Measurements from ENCODE around the gene ASAH2. TPM values are rescaled to one million over a fixed set of nuclear protein-coding genes. Genes with fewer than 3 reads are reported as not detected.
"Not testable (repeated sequence)": the region's sequence is repeated elsewhere in the genome, so short reads cannot be mapped to it uniquely, and the experiment has no call there.

ASAH2 gene
- total RNA-seq, 1 donor from 2014 or later: 3.1 TPM

DNA sequence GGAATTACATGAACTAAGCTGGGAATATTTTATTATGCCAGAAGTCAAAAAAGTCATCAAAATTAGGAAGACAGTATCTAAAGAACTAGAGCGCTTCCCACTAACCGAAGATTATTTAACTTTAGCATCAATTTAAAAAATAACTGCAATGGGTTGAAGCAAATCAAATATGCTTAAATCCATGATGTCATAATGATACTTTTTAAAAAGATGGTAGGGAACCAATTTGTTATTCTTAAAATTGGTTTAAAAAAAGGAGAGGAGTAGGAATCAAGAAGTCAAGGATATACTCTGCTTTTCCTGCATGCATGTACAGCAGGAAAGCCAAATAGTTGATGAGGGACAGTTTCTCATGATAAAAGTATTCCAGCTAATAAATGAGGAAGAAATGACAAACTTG lies 3.2 kb upstream of the ASAH2 start:
- no peak for ATAC-seq

DNA sequence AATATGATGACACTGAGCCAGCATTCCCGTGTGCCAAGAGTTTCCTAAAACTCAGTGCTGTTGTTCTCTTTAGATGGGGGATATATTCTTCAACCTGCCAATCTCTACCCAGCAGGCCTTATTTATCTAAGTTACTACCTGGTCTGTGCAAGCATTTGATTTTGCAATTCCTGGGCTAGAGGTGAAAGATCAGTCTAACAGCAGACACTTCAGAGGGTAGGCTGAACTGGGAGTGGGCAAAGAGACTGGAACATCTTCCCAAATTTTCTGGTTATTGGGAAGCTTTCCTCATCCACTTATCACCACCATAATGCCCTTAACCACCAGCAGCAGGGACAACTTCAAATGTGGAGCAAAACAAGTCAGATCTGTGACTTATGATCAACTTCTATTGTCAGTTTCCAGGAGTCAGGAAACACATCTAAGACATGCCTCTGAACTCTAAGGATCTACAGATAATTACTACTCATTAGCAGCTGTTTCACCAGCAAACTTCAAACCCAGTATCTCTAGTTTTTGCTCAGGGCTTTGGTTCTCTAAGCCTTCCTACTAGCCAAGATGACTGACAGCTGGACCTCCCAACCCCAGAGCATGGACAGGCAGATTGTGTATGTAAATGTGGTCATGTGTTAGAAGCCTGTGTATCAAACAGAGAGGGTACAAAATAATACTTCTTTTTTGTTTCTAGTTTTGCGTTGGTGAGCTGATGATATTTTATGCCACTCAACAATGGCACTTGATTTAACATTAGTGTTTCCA lies 1.0 kb downstream of the ASAH2 start:
- ATAC-seq: no peak

DNA sequence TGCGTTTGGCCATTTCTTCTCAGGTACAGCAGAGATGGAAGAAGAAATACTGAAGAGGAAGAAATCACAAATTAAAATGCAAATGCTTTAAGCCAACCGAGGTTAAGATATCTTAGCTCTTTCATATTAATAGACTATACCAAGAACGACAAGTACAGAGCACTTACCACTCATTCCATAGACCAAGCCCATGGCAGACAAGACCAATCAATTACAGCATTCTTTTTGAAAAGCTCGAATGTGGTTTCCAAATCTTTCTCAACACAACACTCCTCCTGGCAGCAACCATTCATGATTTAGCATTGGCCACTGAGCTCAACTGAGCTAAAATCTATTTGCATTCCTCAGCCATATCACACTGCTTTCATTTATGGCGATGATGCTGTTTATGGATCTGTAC lies 2.7 kb downstream of the ASAH2 start:
- ATAC-seq: no peak

DNA sequence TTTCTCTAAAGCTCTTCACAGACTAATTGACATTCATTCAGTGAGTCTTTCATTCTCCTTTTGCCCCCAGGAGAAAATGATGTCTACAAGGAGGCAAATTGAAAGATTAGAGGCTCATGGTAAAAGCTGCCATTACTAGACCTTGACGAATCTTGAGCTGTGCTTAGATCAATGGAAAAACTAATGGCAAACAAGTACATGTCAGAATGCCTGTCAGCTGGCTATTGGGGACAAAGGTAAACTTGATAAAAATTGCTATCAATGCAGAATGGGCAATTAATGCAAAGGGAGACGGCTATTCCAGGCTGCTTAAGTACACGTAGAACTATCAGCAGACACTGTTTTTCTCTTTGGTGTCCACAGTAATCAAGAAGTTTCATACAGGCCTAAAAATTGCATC lies 3.3 kb downstream of the ASAH2 start:
- ATAC-seq: no peak

DNA sequence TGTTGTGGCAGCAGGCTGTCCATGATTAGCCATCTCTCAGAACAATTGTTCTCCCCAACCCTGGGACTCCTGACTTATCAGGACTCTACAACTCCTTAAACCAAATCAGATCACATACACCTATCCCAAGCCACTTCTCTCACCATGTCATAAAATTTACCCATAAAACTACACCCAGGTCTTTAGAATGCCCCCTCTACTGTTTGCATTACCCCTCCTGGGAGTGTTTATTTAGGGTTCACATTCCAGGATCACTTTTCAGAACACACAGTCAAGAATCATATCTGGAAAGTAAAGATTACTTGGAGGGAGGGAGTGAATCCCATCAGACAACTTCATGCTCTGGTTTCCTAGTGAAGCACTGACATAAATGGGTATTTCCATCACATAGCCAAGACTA lies 7.1 kb downstream of the ASAH2 start:
- ATAC-seq: no peak

DNA sequence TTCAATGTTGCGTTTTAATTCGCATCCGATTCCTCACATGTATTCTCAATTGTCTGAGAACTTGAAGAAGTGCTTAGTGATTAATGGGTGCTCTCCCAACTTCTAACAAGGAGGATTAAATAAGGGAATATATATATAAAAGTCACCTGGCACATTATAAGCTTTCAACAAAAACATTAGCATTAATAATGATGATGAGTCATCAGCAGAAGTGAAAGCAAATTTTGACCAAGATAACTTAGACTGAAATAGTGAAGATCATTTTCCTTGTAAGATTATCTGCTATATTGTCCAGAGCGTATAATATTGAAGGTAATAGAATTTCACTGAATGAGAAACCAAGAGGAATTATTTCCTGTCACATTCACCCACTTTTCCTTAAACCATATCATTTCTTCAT lies 8.5 kb downstream of the ASAH2 start:
- ATAC-seq: no peak

DNA sequence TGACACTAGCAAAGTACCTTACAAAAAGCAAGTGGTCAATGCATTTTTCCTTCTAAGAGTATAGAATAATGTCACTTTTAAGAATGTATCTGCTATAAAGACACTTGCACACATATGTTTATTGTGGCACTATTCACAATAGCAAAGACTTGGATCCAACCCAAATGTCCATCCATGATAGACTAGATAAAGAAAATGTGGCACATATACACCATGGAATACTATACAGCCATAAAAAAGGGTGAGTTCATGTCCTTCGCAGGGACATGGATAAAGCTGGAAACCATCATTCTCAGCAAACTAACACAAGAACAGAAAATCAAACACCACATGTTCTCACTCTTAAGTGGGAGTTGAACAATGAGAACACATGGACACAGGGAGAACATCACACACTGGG lies 9.8 kb downstream of the ASAH2 start:
- not testable (repeated sequence) for ATAC-seq

DNA sequence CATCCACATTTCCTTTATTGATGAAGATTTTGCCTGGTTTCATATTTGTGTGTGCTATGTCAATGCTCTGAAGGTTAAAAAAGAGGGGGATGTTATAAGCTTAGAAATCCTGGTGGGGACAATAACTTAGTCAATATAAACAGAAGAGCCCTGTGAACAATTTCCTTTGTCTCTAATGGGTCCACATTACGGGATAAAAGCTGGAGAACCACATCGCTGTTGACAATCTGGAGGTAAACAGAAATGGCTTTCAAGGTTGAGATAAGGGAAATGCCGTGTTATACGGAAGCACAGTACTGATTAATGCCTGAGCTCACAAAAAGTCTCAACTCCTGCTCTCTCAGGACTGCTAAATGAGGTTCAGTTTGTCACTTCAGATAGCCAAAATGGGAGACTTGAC lies 16.8 kb downstream of the ASAH2 start:
- ATAC-seq: no peak

DNA sequence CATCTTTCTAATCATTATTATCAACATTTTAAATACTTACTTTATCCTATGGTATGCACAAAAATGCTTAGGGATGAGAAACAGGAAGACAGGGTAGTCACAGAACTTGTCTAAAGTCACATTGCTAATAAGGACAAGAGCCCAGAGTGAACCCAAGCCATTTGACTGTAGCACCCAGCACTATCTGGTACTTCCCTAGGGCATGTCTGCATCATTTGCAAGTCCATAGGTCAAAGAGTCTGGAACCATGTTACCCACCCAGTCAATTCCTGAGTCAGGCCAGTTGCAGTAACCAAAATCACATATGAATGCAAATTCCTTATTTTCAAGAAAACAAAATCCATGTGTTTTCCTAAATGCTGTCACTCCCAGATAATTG lies 19.1 kb downstream of the ASAH2 start:
- no peak for ATAC-seq

DNA sequence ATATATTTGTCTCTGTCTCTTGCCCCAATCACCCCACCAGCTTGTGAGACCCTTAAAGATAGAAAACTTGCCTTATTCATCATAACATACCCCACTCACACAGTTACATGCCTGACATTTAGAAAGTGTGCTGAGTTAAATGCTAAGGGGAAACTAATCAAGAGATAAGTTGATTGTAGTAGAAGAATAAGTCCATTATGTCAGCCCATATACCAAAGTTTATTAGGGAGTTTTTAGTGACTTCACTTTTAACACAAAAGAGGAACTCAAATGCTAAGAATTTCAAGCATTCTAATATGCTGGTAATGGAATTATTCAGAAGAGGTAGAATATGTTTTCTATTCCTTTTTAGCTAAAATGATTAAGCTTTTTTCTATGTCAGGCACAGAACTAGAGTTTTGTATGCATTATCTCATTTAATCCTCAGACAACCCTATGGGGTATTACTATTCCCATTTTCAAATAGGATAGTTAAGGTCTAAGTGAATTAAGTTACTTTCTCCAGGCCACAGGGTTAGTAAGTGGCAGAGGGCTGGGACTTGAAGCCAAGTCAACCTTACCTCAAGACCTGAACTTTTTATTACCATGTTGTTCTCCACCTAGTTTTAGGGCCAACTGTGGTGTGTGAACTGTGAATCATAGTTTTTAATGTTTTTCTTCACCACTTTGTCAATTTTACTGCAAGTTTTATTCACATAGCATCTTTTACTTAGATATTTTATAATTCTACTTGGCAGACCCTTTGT lies 19.6 kb downstream of the ASAH2 start:
- ATAC-seq: no peak

DNA sequence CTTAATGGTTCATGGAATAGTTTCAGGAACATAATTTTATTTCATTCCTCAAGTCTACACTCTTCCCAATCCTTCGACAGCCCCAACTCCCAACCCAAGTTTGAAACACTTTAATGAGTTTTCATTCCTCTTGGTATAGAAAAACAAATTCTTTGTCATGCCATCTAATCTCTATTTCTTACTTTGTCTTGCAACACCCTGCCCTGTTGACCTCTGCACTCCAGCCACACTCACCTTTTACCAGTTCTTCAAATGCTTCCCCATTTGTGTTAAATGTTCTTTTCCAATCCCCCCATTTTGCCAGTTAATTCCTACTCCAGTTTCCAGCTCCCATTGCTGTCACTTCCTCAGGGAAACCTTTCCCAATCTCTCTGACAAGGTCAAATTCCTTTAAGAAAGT lies 21.9 kb downstream of the ASAH2 start:
- ATAC-seq: no peak

DNA sequence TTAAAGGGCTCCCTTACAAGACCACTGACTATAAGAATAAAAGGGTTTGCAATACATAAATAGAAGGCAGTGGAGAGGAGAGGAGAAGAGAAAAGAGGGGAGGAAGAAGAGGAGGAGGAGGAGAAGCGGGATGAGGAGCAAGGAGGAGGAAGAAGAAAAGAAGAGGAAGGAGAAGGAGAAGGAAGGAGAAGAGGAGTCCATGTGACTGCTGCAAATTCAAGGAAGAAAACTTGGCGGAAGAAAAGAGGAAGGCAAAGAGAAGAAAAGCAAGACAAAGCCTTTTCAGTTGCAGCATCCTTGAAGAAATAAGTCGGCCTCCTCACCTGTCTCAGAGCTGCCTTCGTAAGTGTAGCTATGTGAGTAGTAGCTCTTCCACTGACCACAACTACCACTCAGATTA lies 22.6 kb downstream of the ASAH2 start:
- no peak for ATAC-seq

DNA sequence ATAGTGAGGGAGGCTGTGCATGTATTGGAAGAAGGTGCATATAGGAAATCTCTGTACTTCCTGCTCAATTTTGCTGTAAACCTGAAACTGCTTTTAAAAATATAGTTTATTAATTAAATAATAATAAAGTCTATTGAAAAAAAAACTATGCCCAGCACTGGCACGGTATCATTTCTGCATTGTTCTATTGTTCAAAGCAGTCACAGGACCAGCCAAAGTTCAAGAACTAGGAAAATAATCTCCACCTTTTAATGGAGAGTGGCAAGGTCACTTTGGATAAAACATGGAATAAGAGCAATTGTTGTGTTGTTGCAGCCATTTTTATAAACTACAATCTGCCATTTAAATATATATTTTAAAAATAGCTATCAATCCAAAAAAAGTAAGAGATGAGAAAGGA lies 24.7 kb downstream of the ASAH2 start:
- ATAC-seq: no peak

DNA sequence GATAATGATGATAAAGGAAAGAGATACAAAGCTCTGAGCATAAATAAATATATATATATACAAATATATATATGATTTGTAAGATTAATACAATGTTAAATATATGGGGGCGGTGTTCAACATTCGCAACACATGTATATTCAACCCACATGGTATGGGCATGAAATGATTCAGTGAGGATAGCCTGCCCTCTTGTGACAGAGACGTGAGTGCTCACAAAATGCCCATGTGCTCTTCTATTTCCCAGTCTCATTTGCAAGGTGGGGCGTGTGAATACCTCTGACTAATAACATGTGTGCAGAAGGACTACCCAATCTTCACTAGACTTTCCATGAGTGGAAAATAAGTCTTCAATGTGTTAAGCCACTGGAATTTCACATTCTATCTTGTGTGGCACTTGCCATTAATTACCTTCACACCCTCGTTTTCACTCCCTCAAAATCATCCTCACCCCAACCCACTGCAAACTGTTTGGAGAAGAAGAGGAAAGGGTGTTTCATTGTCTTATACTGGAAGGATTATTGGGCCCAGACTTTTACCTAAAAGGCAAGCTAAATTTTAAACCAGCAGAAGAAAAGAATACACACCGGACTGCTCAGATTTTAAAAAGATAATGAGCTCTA lies 26.9 kb downstream of the ASAH2 start:
- peak; percentile 100 for ATAC-seq

DNA sequence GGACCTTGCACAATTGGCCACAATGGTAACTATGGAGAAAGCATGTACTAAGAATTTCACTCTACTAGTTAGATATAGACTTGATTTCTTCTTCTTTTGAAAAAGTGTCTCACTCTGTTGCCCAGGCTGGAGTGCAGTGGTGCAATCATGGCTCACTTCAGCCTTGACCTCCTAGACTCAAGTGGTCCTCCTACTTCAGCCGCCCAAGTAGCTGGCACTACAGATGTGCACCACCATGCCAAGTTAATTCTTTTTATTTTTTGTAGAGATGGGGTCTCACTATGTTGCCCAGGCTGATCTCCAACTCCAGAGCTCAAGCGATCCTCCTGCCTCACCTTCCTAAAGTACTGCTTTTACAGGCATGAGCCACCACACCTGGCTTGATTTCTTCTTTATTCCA lies 29.1 kb downstream of the ASAH2 start:
- no peak for ATAC-seq

DNA sequence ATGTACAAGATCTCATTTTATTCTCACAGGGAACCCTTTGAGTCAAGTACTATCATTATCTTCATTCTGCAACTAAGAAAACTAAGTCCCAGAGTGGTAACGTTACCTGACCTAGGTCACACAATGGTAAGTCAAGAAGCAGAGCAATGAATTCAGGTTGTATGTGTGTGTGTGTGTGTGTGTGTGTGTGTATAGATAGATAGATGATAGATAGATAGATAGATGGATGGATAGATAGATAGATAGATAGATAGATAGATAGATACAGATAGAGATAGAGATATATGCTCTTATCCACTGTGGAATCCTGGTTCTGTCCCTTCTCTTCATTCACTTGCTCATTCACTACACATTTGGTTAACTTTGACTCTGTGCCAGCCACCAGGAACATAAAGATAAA lies 29.8 kb downstream of the ASAH2 start:
- no peak for ATAC-seq

DNA sequence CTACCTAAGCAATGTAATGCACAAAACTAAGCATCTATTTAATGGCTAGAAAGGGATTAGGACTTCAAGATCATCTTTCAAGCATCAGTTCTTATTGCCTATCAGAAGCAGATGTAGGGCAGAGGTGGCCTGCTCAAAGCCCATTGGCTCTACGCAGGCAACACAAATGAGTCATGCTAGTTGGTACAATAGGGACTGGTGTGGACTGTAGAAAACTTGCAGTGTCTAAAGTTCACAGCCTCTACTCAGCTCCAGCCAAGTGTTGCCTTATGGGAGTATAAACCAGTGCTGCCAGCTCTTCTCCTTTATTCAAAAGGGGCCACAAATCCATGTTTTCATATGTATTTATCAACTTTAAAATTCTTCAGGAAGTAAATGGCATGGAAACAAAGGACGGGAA lies 31.7 kb downstream of the ASAH2 start:
- no peak for ATAC-seq

DNA sequence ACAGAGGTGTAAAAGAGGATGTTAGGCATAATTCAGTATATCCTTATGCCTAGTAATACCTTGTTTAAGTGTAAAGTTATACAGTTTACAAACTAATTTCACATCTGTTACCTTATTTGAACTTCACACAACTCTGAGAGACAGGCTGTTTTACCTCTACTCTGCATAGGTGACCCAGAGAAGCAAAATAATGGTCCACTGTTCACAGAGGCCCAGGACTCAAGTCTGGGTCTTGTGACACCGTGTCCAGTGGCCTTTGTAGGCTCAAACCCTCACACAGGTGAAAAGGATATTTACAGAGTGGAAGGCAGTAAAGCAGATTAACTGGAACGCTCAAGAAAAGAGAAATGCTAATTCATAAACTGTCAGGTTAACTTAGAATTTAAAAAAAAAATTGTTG lies 32.1 kb downstream of the ASAH2 start:
- no peak for ATAC-seq

DNA sequence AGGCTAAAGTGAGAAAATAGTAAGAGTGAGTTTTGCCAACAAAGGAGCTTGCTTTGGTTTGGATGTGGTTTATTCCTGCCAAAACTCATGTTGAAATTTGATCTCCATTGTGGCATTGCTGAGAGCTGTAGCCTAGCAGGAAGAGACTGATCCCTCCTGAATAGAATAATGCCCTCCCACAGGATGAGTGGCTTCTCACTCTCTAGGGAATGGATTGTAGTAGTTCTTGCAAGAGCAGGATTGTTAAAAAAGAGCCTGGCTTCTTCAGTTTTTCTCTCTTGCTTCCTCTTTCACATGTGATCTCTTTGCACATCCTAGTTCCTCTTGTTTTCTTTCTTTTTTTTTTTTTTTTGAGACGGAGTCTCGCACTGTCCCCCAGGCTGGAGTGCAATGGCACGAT lies 34.4 kb downstream of the ASAH2 start:
- ATAC-seq: no peak

DNA sequence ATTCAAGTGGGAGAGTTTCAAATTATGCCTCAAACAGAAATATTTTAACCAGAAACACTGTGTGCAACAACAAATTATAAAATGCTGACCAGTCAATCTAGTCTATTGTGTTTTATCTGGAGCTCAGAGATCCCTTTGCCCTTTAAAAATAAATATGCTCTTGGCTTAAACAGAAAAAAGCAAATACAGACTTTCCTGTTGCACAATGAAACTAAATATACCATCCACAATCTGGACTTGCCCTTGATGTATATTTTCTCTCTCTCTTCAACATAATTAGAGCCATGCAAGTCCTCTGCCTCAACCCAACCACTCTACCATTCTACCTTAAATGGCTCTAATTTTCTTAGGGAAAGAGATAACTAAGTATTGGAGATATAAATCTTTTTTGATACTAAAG lies 34.9 kb downstream of the ASAH2 start:
- ATAC-seq: no peak

DNA sequence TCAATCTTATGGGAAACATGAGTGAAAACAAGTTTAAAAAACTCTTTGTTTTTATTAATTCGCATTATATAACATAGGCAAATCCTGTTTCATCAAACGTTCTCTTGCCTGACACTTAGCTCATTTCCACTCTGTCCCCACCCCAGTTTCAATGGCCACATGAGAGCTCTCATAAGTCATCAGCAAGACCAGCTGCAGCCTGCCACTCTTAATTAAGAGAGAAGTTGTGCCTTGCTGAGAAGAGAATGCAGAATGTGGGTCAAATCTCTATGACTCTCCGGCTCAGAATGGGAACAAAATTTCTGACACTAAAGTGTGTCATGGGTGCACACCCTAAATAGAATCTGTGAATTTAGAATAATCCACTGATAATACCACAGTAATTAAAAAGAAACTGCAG lies 39.6 kb downstream of the ASAH2 start:
- no peak for ATAC-seq

DNA sequence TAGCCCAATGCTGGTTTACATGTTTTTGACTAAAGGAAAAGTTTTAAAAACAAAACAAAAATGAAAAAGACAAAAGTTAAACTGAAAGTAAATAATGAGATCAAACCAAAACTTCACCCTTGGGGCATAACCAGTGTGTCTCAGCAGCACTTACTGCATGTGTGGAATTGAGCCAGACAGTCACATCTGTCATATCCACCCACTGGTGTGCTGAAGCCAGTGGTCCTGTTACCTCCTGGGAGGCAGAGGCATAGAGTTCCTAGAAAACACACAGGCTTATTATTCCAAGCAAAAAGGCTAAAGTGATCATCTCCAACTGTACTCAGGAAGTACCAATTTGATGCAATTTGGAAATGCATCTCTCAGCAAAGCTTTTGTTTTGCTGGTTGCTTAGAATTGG lies 40.4 kb downstream of the ASAH2 start:
- ATAC-seq: no peak
